RWPE2 (cell line): ENCODE results near the gene PLCB1.

Experiments used
- ATAC-seq: fragments of 200-7000 bp; cut with Tn5 transposase; 3 replicates; pipeline ENCODE4 v1.9.1; 2021; ENCODE audit warnings: low read depth
- DNase-seq: peaks from one replicate; pipeline ENCODE4 v3.0.0-alpha.2; 2020; ENCODE audit warnings: low spot score
- H3K27ac ChIP-seq: fragments of 450-650 bp; 2 replicates; pipeline ENCODE4 v1.5.1; 2017; ENCODE audit warnings: mild to moderate bottlenecking; ENCODE audit not compliant: poor library complexity, severe bottlenecking
- H3K27me3 ChIP-seq: fragments of 250-450 bp; sonication (Bioruptor Pico); 2 replicates; pipeline ENCODE4 v1.5.1; 2021; ENCODE audit warnings: mild to moderate bottlenecking, moderate library complexity; ENCODE audit not compliant: insufficient read depth, poor library complexity, severe bottlenecking
- H3K36me3 ChIP-seq: fragments of 250-450 bp; sonication (Bioruptor Pico); 2 replicates; pipeline ENCODE4 v1.5.1; 2020; ENCODE audit warnings: low read depth, mild to moderate bottlenecking, moderate library complexity
- H3K4me1 ChIP-seq: fragments of 250-450 bp; sonication (Bioruptor Pico); 2 replicates; pipeline ENCODE4 v1.5.1; 2021; ENCODE audit warnings: mild to moderate bottlenecking, moderate library complexity; ENCODE audit not compliant: insufficient read depth, poor library complexity, severe bottlenecking
- H3K4me3 ChIP-seq: fragments of 250-450 bp; sonication (Bioruptor Pico); 2 replicates; pipeline ENCODE4 v1.5.1; 2021; ENCODE audit warnings: mild to moderate bottlenecking, moderate library complexity; ENCODE audit not compliant: severe bottlenecking
- H3K9me3 ChIP-seq: fragments of 250-450 bp; sonication (Bioruptor Pico); 2 replicates; pipeline ENCODE4 v1.5.1; 2021; ENCODE audit warnings: mild to moderate bottlenecking, moderate library complexity; ENCODE audit not compliant: severe bottlenecking
- TF ChIP-seq, protein P1 (sequence below): fragments of 450-650 bp; IDR thresholded peaks from one replicate; pipeline ENCODE4 v1.5.1; 2017; ENCODE audit warnings: mild to moderate bottlenecking, moderate library complexity; ENCODE audit not compliant: poor library complexity, severe bottlenecking

PLCB1 gene

DNA sequence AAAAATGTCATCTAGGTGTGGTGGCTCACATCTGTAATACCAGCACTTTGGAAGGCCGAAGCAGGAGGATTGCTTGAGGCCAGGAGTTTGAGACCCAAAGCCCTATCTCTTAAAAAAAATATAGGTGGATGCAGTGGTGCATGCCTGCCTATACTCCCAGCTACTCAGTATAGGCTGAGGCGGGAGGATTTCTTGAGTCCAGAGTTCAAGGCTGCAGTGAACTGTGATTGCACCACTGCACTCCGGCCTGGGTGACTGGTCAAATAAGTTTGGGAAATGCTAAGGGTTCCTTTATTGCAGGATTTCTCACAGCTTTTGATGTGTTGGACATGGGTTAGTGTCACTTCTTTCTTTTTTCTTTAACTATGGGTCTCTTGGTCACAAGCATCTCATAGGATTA is 261.3 kb downstream of the PLCB1 start:
- Histone ChIP-seq H3K27me3 (no peaks in the 10 kb centered on the region), H3K4me3 (no peak overlapping the region), H3K4me1 (no peaks in the 10 kb centered on the region), H3K36me3 (no peaks in the 10 kb centered on the region), H3K27ac (no peak overlapping the region), H3K9me3 (no peaks in the 10 kb centered on the region)
- ATAC-seq, result no peak
- TF ChIP-seq, protein P1, sequence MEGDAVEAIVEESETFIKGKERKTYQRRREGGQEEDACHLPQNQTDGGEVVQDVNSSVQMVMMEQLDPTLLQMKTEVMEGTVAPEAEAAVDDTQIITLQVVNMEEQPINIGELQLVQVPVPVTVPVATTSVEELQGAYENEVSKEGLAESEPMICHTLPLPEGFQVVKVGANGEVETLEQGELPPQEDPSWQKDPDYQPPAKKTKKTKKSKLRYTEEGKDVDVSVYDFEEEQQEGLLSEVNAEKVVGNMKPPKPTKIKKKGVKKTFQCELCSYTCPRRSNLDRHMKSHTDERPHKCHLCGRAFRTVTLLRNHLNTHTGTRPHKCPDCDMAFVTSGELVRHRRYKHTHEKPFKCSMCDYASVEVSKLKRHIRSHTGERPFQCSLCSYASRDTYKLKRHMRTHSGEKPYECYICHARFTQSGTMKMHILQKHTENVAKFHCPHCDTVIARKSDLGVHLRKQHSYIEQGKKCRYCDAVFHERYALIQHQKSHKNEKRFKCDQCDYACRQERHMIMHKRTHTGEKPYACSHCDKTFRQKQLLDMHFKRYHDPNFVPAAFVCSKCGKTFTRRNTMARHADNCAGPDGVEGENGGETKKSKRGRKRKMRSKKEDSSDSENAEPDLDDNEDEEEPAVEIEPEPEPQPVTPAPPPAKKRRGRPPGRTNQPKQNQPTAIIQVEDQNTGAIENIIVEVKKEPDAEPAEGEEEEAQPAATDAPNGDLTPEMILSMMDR, result no peak
- DNase-seq, result no peak

DNA sequence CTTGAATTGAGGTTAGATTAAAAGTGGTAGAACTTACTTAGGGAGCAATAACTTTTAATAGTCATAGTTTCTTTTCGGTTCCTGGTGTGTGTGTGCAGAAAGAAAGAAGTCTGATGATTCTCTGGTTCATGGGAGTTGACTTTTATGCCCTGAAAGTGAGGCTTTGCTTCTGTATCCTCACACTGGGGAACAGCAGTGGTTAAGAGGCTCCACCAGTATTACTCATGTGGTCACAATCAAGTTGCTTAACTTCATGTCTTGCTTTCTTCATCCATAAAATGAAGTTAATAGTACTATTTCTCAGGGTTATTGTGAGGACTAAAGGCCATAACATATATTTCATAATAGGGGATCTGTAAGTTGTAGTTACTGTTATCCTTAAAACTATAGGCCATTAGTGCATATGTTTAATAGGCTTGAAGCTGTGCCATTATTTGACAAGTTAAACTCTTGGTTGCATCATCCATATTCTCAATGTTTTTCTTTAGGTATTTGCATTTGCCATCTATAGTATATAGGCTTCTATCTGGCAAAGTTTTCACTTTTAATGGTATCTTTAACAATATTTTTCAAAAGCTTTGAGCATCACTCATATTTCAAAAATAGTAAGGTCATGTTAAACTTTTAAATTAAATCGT is 262.4 kb downstream of the PLCB1 start:
- Histone ChIP-seq H3K4me1 (no peaks in the 10 kb centered on the region), H3K27ac (no peak overlapping the region), H3K36me3 (no peaks in the 10 kb centered on the region), H3K4me3 (no peak overlapping the region), H3K9me3 (no peaks in the 10 kb centered on the region), H3K27me3 (no peaks in the 10 kb centered on the region)
- TF ChIP-seq, protein P1, result no peak
- ATAC-seq (peak; percentile 36; the same call in 1 of the 3 replicates), DNase-seq (no peak)

DNA sequence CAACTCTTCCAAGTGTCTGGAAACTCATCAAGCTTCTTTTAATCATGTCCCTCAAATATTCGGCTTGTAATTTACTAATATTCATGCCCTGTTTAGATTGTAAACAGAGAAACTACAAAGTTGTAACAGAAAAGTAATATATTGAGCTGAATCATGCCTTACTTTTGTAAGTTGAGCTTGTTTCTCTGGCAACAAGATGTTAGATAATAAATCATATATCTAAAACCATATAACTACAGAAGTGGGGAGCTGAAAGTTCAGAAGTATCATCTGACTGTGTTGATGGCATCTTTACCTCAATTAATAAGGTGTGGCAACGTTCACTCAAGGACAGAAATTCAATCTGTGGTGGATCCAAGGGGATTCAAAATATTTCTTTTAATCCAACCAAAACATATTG is 263.9 kb downstream of the PLCB1 start:
- Histone ChIP-seq H3K27me3 (no peaks in the 10 kb centered on the region), H3K9me3 (no peaks in the 10 kb centered on the region), H3K4me1 (no peaks in the 10 kb centered on the region), H3K27ac (no peak overlapping the region), H3K36me3 (no peaks in the 10 kb centered on the region), H3K4me3 (no peak overlapping the region)
- TF ChIP-seq, protein P1, result no peak
- no peak for DNase-seq
- ATAC-seq, result no peak

DNA sequence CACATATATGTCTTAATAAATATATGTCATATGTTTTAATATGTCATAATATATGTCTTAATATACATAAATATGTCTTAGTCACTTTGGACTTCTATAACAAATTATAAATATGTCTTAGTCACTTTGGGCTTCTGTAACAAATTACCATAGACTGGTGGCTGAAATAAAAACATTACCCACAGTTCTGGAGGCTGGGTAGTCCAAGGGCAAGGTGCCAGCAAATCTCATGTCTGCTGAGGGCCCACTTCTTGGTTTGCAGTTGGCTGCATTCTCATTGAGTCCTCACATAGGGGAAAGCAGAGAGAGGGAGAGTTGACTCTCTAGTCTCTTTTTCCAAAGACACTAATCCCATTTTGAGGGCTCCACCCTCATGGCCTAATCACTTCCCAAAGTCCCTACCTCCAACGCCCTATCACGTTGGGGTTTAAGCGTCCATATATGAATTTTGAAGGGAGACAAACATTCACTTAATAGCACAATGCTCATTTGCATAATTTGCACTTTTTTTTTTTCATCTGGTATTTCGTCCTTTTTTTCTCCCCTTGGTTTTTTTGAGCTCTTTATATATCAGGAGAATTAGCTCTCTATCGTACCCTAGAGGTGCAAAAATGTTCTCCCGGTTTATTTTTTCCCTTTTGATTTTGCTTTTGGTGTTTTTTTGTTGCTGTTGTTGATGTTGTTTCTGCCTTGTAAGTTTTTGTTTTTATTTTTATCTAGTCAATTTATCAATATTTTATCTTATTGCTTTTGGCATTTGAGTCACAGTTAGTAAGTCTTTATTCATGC is 266.4 kb downstream of the PLCB1 start:
- TF ChIP-seq, protein P1, result no peak
- H3K9me3 ChIP-seq, result no peaks in the 10 kb centered on the region
- H3K4me3 ChIP-seq, result no peak overlapping the region
- H3K4me1 ChIP-seq, result no peaks in the 10 kb centered on the region
- no peaks in the 10 kb centered on the region for H3K36me3 ChIP-seq
- no peak for ATAC-seq
- DNase-seq, result no peak
- H3K27me3 ChIP-seq, result no peaks in the 10 kb centered on the region
- no peak overlapping the region for H3K27ac ChIP-seq

DNA sequence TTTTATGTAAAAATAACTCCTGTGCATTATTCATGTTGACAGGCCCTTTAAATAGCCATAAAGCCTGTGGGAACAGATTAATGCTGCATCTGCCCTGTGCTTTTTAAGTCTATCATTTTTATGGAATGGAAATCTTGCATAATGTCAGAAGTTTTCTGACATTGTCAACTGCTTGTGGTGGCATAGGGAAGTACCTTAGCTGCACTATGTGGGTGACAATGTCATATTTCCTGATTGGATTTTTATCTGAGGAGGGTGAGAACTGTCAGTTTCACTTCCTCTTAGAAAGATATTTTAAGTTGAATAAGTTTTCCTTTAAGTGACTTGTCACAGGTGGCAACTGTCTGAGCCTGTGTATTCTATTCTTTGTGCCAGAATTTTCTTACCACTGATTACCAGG is 267.9 kb downstream of the PLCB1 start:
- ATAC-seq, result no peak
- TF ChIP-seq, protein P1, result no peak
- H3K9me3 ChIP-seq, result no peaks in the 10 kb centered on the region
- DNase-seq, result no peak
- H3K4me1 ChIP-seq, result no peaks in the 10 kb centered on the region
- no peak overlapping the region for H3K27ac ChIP-seq
- no peaks in the 10 kb centered on the region for H3K36me3 ChIP-seq
- no peaks in the 10 kb centered on the region for H3K27me3 ChIP-seq
- no peak overlapping the region for H3K4me3 ChIP-seq
